Neural progenitor cell (in vitro differentiated cells): ENCODE data around the gene PRSS22. TPM values are rescaled to one million over a fixed set of nuclear protein-coding genes. Genes with fewer than 3 reads are reported as not detected.
A peak's percentile ranks its signal among the peaks of the same experiment; 100 is the strongest.
"Not testable (repeated sequence)": the region's sequence is repeated elsewhere in the genome, so short reads cannot be mapped to it uniquely, and the experiment has no call there.

Experiments used
- DNase-seq: peaks from one replicate; pipeline ENCODE4 v3.0.0-alpha.2; 2016; ENCODE audit warnings: low spot score
- H2AFZ ChIP-seq: fragments of 200-600 bp; sonication (generic); replicated peaks from 2 replicates; pipeline ENCODE4 v1.6.1; 2016; ENCODE audit warnings: antibody characterized with exemption
- H3F3A ChIP-seq: fragments of 200-600 bp; sonication (generic); 2 replicates; pipeline ENCODE4 v1.6.1; 2016; ENCODE audit warnings: antibody characterized with exemption, low read depth
- H3K27ac ChIP-seq: fragments of 200-600 bp; sonication (generic); 2 replicates; pipeline ENCODE4 v1.5.1; 2016; ENCODE audit warnings: mild to moderate bottlenecking
- H3K27me3 ChIP-seq: fragments of 200-600 bp; sonication (generic); 2 replicates; pipeline ENCODE4 v1.6.1; 2016; ENCODE audit warnings: mild to moderate bottlenecking, moderate library complexity
- H3K36me3 ChIP-seq: fragments of 200-600 bp; sonication (generic); 2 replicates; pipeline ENCODE4 v1.5.1; 2016
- H3K4me1 ChIP-seq: fragments of 200-600 bp; sonication (generic); 2 replicates; pipeline ENCODE4 v1.6.1; 2016; ENCODE audit warnings: mixed run types
- H3K4me2 ChIP-seq: fragments of 200-600 bp; sonication (generic); 2 replicates; pipeline ENCODE4 v1.6.1; 2016
- H3K4me3 ChIP-seq: fragments of 200-600 bp; sonication (generic); 2 replicates; pipeline ENCODE4 v1.5.1; 2016
- H3K79me2 ChIP-seq: fragments of 200-600 bp; sonication (generic); 2 replicates; pipeline ENCODE4 v1.6.1; 2016; ENCODE audit warnings: low read depth
- H3K9ac ChIP-seq: fragments of 200-600 bp; sonication (generic); 2 replicates; pipeline ENCODE4 v1.6.1; 2016
- H3K9me3 ChIP-seq: fragments of 200-600 bp; sonication (generic); 2 replicates; pipeline ENCODE4 v1.5.1; 2016; ENCODE audit warnings: low read depth
- H4K20me1 ChIP-seq: fragments of 200-600 bp; sonication (generic); 2 replicates; pipeline ENCODE4 v1.6.1; 2016; ENCODE audit warnings: low read depth
- H3K27ac Mint-ChIP-seq: 3 replicates; pipeline ENCODE4 v1.8.0; 2021; ENCODE audit warnings: mixed read lengths
- H3K27me3 Mint-ChIP-seq: 2 replicates; pipeline ENCODE4 v1.8.0; 2022; ENCODE audit warnings: low read depth, mild to moderate bottlenecking, inconsistent platforms, moderate library complexity, mixed read lengths; ENCODE audit not compliant: insufficient read depth
- H3K36me3 Mint-ChIP-seq: 3 replicates; pipeline ENCODE4 v1.8.0; 2021; ENCODE audit warnings: mixed read lengths
- H3K4me1 Mint-ChIP-seq: 3 replicates; pipeline ENCODE4 v1.8.0; 2021; ENCODE audit warnings: mixed read lengths
- H3K4me3 Mint-ChIP-seq: 3 replicates; pipeline ENCODE4 v1.8.0; 2021; ENCODE audit warnings: mild to moderate bottlenecking, moderate library complexity, mixed read lengths
- H3K9me3 Mint-ChIP-seq: 3 replicates; pipeline ENCODE4 v1.8.0; 2020; ENCODE audit warnings: mixed read lengths
- EZH2 ChIP-seq: fragments of 200-600 bp; sonication (generic); IDR thresholded peaks from 2 replicates; pipeline ENCODE4 v1.6.1; 2017; ENCODE audit warnings: antibody characterized with exemption, mild to moderate bottlenecking, moderate library complexity
- EZH2phosphoT487 ChIP-seq: fragments of 200-600 bp; sonication (generic); IDR thresholded peaks from 2 replicates; pipeline ENCODE4 v1.6.1; 2017; ENCODE audit warnings: antibody characterized with exemption
- total RNA-seq: library from RNA; depleted of rRNA; stranded (reverse); fragments of >200 nt; gene quantifications from 2 replicates; pipeline ENCODE4 v1.2.3, GENCODE V29; 2015; ENCODE audit warnings: low replicate concordance
- TF ChIP-seq, protein P1 (sequence below): fragments of 200-600 bp; sonication (generic); IDR thresholded peaks from 2 replicates; pipeline ENCODE4 v1.5.1; 2017; ENCODE audit warnings: antibody characterized with exemption, mild to moderate bottlenecking

PRSS22 gene, protein sequence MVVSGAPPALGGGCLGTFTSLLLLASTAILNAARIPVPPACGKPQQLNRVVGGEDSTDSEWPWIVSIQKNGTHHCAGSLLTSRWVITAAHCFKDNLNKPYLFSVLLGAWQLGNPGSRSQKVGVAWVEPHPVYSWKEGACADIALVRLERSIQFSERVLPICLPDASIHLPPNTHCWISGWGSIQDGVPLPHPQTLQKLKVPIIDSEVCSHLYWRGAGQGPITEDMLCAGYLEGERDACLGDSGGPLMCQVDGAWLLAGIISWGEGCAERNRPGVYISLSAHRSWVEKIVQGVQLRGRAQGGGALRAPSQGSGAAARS
- total RNA-seq = not detected in 2 replicates

GRCh38 chr16:2857451-2858244 lies at the start of gene PRSS22:
TSS of gene PRSS22 (minus strand) at chr16:2858170. CDS start at chr16:2858104, 66 bp downstream.
- Histone ChIP-seq H3K27me3 (peaks cover 55% of the 10 kb centered on the region), H3K4me2 (peak within 1 kb of the TSS; percentile 53), H3K79me2 (no peaks in the 10 kb centered on the region), H3F3A (no peaks in the 10 kb centered on the region), H3K27ac (no peak within 1 kb of the TSS), H3K36me3 (no peaks in the 10 kb centered on the region), H4K20me1 (no peaks in the 10 kb centered on the region), H2AFZ (peak within 1 kb of the TSS; percentile 72), H3K4me1 (no peaks in the 10 kb centered on the region), H3K4me3 (peak within 1 kb of the TSS; percentile 18), H3K9me3 (peaks cover 4% of the 10 kb centered on the region), H3K9ac (no peak within 1 kb of the TSS)
- Mint-ChIP-seq H3K9me3 (peaks cover 12% of the 10 kb centered on the region), H3K27me3 (peaks cover 34% of the 10 kb centered on the region), H3K4me1 (peaks cover 2% of the 10 kb centered on the region), H3K27ac (no peak within 1 kb of the TSS), H3K4me3 (peak within 1 kb of the TSS; percentile 72), H3K36me3 (peaks cover 3% of the 10 kb centered on the region)
- TF ChIP-seq, protein P1, sequence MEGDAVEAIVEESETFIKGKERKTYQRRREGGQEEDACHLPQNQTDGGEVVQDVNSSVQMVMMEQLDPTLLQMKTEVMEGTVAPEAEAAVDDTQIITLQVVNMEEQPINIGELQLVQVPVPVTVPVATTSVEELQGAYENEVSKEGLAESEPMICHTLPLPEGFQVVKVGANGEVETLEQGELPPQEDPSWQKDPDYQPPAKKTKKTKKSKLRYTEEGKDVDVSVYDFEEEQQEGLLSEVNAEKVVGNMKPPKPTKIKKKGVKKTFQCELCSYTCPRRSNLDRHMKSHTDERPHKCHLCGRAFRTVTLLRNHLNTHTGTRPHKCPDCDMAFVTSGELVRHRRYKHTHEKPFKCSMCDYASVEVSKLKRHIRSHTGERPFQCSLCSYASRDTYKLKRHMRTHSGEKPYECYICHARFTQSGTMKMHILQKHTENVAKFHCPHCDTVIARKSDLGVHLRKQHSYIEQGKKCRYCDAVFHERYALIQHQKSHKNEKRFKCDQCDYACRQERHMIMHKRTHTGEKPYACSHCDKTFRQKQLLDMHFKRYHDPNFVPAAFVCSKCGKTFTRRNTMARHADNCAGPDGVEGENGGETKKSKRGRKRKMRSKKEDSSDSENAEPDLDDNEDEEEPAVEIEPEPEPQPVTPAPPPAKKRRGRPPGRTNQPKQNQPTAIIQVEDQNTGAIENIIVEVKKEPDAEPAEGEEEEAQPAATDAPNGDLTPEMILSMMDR = no peak
- TF ChIP-seq EZH2 = peak; percentile 39
- TF ChIP-seq EZH2phosphoT487 = peak; percentile 26
- peak; percentile 38 for DNase-seq

GRCh38 chr16:2907084-2907753 lies 49.2 kb upstream of the PRSS22 start:
- peaks cover 29% of the 10 kb centered on the region for H3F3A ChIP-seq
- H4K20me1 ChIP-seq, H3K27me3 Mint-ChIP-seq, H3K4me3 ChIP-seq, H2AFZ ChIP-seq, H3K36me3 Mint-ChIP-seq, H3K36me3 ChIP-seq, H3K4me2 ChIP-seq, H3K9ac ChIP-seq, H3K9me3 Mint-ChIP-seq, H3K4me1 ChIP-seq, H3K79me2 ChIP-seq, H3K27ac ChIP-seq, H3K9me3 ChIP-seq: not testable (repeated sequence)
- peaks cover 18% of the 10 kb centered on the region for H3K4me1 Mint-ChIP-seq
- TF ChIP-seq, protein P1 = peak; percentile 62
- H3K27me3 ChIP-seq = peaks cover 17% of the 10 kb centered on the region
- peak overlapping the region; percentile 65 for H3K4me3 Mint-ChIP-seq
- peak; percentile 79 for DNase-seq
- peak overlapping the region; percentile 25 for H3K27ac Mint-ChIP-seq

GRCh38 chr16:2905988-2906387 lies 48.0 kb upstream of the PRSS22 start:
- Mint-ChIP-seq H3K4me3 (peak overlapping the region; percentile 44), H3K9me3 (no peaks in the 10 kb centered on the region), H3K36me3 (no peaks in the 10 kb centered on the region), H3K27me3 (peaks cover 8% of the 10 kb centered on the region), H3K4me1 (peaks cover 18% of the 10 kb centered on the region), H3K27ac (peak overlapping the region; percentile 14)
- H3K27ac ChIP-seq = no peak overlapping the region
- DNase-seq = no peak
- peaks cover 29% of the 10 kb centered on the region for H3F3A ChIP-seq
- H3K79me2 ChIP-seq = no peaks in the 10 kb centered on the region
- H4K20me1 ChIP-seq = no peaks in the 10 kb centered on the region
- no peaks in the 10 kb centered on the region for H3K36me3 ChIP-seq
- TF ChIP-seq, protein P1 = no peak
- TF ChIP-seq EZH2phosphoT487 (no peak), EZH2 (no peak)
- peak overlapping the region; percentile 5 for H3K4me2 ChIP-seq
- H3K9me3 ChIP-seq = no peaks in the 10 kb centered on the region
- H3K4me1 ChIP-seq = no peaks in the 10 kb centered on the region
- no peak overlapping the region for H2AFZ ChIP-seq
- no peak overlapping the region for H3K9ac ChIP-seq
- no peak overlapping the region for H3K4me3 ChIP-seq
- peaks cover 12% of the 10 kb centered on the region for H3K27me3 ChIP-seq
